Esophagus muscularis mucosa (tissue), 4 donors: Measurements from ENCODE around the gene RND1. TPM values are rescaled to one million over a fixed set of nuclear protein-coding genes. Genes with fewer than 3 reads are reported as not detected.

ENCODE experiments used
- DNase-seq: peaks from one replicate; pipeline ENCODE4 v3.0.0-alpha.2; 2017; ENCODE audit errors: extremely low spot score
- H3K27ac ChIP-seq, 4 donors: fragments of 200-600 bp; sonication (generic); replicated peaks in 1 of 4; 1 replicate in 3 of 4; 2 replicates in 1 of 4; pipeline ENCODE4 v1.5.1; 2016 to 2019; ENCODE audit warnings: mild to moderate bottlenecking in 1 of 4
- H3K27me3 ChIP-seq, 4 donors: fragments of 200-600 bp; sonication (generic); one replicate each; pipeline versions ENCODE4 v1.5.1 to v1.6.0; 2016 to 2019
- H3K36me3 ChIP-seq, 4 donors: fragments of 200-600 bp; sonication (generic); one replicate each; pipeline ENCODE4 v1.5.1; 2016 to 2019
- H3K4me1 ChIP-seq, 4 donors: fragments of 200-600 bp; sonication (generic); one replicate each; pipeline ENCODE4 v1.5.1; 2016 to 2019
- H3K4me3 ChIP-seq, 4 donors: fragments of 200-600 bp; sonication (generic); 1 replicate in 2 of 4; 2 replicates in 2 of 4; pipeline ENCODE4 v1.5.1; 2016 to 2019; ENCODE audit warnings: mild to moderate bottlenecking in 4 of 4, moderate library complexity in 1 of 4
- H3K9me3 ChIP-seq, 4 donors: fragments of 200-600 bp; sonication (generic); 1 replicate in 3 of 4; 2 replicates in 1 of 4; pipeline ENCODE4 v1.5.1; 2016 to 2019
- EP300 ChIP-seq: sonication (generic); formaldehyde crosslinking; IDR thresholded peaks from one replicate; pipeline ENCODE4 v1.6.1; 2017; ENCODE audit warnings: antibody characterized with exemption
- POLR2A ChIP-seq: fragments of 450-650 bp; IDR thresholded peaks from one replicate; pipeline ENCODE4 v1.6.1; 2017; ENCODE audit warnings: antibody characterized with exemption, moderate library complexity, mild to moderate bottlenecking, low read depth
- POLR2AphosphoS5 ChIP-seq, 2 donors: sonication (generic); formaldehyde crosslinking; IDR thresholded peaks; one replicate each; pipeline ENCODE4 v1.6.1; 2017; ENCODE audit warnings: antibody characterized with exemption in 2 of 2
- WGBS: methylation state at CpG from one replicate; pipeline ENCODE4 v1.1.5; 2018; 5-methylcytosine and 5-hydroxymethylcytosine counted together
- intact Hi-C: fragments of 100-400 bp; cut with DNase I; formaldehyde crosslinking; loops from one replicate; pipeline ENCODE4 v1.15.1; 2023
- total RNA-seq, 4 donors: library from RNA; depleted of rRNA; stranded (reverse); fragments of >200 nt; gene quantifications; one replicate each; pipeline versions ENCODE4 v1.1.0 to v1.2.1, GENCODE V29; 2016
- TF ChIP-seq, protein P1 (sequence below), 3 experiments: fragments of 200-600 bp in 2 of 3; fragments of 450-650 bp in 1 of 3; sonication (generic) in 2 of 3; IDR thresholded peaks; one replicate each; pipeline ENCODE4 v1.5.1; 2017 to 2019; ENCODE audit warnings: antibody characterized with exemption in 3 of 3, mild to moderate bottlenecking in 2 of 3, moderate library complexity in 1 of 3

Gene RND1
- total RNA-seq, 4 donors from 2014 or later: 0.29 to 6.5 (median 0.32) TPM; not detected in 1

DNA sequence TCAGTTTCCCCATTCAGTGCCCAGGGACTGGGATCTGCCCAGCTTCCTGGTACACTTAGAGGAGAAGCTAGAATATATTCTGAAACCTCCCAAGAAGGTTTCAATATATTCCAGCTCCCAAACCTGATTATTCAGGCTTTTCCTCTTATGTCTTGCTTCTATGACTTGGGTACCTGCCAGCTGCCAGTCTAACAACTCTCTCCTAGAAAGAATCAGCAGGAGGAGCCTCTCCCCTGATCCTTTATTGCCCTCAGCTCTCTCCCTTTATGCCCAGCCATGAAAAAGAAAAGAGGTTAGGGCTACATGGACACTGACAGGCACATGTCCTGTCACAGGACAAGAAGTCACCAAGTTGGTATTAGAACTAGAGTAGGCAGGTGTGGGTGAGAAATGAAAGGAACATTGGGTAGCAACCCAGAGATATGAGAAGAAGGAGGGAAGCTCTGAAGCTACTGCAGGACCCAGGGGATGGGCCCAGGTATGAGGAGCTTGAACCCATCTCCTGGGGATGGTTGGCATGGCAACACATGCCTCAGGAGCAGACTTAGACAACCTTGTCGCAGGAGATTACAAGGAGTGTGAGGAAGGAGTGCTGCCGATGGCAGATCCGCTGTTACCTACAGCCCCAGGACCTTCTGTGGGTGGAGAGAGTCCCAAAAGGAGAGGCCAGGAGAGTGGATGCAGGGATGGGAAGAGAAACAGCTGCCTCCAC, 49.4 kb downstream of the RND1 start:
- Histone ChIP-seq H3K9me3 (no peaks in the 10 kb centered on the region), H3K36me3 (no peaks in the 10 kb centered on the region), H3K4me1 (peaks cover 38 to 73% (median 56%) of the 10 kb centered on the region in 4 donors), H3K27ac (peak overlapping the region; percentile 79 to 96 (median 92)), H3K27me3 (no peaks in the 10 kb centered on the region), H3K4me3 (peak overlapping the region; percentile 62 to 88 (median 84))
- no peak for DNase-seq
- intact Hi-C loops: no loop called here
- TF ChIP-seq, protein P1, sequence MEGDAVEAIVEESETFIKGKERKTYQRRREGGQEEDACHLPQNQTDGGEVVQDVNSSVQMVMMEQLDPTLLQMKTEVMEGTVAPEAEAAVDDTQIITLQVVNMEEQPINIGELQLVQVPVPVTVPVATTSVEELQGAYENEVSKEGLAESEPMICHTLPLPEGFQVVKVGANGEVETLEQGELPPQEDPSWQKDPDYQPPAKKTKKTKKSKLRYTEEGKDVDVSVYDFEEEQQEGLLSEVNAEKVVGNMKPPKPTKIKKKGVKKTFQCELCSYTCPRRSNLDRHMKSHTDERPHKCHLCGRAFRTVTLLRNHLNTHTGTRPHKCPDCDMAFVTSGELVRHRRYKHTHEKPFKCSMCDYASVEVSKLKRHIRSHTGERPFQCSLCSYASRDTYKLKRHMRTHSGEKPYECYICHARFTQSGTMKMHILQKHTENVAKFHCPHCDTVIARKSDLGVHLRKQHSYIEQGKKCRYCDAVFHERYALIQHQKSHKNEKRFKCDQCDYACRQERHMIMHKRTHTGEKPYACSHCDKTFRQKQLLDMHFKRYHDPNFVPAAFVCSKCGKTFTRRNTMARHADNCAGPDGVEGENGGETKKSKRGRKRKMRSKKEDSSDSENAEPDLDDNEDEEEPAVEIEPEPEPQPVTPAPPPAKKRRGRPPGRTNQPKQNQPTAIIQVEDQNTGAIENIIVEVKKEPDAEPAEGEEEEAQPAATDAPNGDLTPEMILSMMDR (IDR thresholded peaks at IDR 0.05): no peak
- TF ChIP-seq POLR2AphosphoS5 (IDR thresholded peaks at IDR 0.05): no peak
- no peak for TF ChIP-seq POLR2A
- TF ChIP-seq EP300: no peak
- WGBS: 77% methylated on average over 3 of the region's 3 CpGs

DNA sequence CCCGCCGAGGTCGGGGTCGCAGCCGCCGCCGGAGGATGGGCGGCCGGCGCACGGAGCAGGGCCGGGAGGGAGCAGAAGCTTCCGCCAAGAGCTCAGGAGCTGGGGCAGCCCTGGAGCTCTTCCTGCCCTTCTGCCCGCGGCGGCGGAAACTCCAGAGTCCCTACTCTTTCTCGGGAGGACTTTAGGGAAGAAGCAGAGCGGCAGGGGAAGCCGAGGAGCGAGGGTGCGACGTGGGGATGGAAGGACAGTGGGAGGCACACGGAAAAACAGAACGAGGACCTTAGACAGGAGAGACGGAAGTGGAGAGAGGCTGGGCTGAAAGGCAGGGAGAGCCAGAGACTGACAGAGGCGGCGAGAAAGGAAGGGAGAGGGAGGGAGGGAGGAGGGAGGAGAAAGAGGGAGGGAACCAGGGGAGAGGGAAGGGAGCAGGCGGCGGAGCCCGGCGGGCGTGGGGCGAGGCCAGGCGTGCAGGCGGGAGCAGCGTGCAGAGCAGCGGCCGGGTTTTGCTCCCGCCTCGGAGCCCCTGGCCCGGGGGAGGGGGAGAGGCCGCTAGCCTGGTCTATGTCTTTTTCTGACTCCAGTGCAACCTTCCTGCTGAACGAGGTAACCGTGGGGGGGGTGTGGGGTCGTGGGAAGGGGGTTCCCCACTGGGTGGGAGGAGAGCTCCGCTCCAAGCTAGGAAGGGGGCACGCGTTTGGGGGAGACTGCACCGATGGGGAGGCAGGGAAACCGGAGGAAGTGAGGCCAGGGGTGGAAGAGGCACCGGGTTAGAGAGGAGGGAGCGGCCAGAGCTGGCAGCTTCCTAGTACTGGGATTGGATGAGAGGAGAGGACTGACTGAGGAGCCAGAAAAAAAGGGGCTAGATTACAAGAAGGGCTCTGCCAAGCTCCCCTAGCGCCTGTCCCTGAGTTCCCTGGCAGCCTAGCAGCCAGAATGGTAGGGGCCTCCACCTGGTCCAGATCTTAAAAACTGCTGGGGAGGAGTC, 50.3 kb downstream of the RND1 start:
- no peaks in the 10 kb centered on the region for H3K36me3 ChIP-seq
- TF ChIP-seq EP300 (no peak), POLR2AphosphoS5 (IDR thresholded peaks at IDR 0.05) (peak; percentile 44 to 88)
- WGBS: under 1% methylated on average over 40 of the region's 54 CpGs
- H3K27ac ChIP-seq: peak overlapping the region; percentile 79 to 96 (median 92)
- intact Hi-C loops: no loop called here
- DNase-seq: peak; percentile 92
- H3K4me3 ChIP-seq: peak overlapping the region; percentile 62 to 88 (median 84)
- H3K9me3 ChIP-seq: no peaks in the 10 kb centered on the region
- peaks cover 38 to 79% (median 64%) of the 10 kb centered on the region in 4 donors for H3K4me1 ChIP-seq
- no peaks in the 10 kb centered on the region for H3K27me3 ChIP-seq

DNA sequence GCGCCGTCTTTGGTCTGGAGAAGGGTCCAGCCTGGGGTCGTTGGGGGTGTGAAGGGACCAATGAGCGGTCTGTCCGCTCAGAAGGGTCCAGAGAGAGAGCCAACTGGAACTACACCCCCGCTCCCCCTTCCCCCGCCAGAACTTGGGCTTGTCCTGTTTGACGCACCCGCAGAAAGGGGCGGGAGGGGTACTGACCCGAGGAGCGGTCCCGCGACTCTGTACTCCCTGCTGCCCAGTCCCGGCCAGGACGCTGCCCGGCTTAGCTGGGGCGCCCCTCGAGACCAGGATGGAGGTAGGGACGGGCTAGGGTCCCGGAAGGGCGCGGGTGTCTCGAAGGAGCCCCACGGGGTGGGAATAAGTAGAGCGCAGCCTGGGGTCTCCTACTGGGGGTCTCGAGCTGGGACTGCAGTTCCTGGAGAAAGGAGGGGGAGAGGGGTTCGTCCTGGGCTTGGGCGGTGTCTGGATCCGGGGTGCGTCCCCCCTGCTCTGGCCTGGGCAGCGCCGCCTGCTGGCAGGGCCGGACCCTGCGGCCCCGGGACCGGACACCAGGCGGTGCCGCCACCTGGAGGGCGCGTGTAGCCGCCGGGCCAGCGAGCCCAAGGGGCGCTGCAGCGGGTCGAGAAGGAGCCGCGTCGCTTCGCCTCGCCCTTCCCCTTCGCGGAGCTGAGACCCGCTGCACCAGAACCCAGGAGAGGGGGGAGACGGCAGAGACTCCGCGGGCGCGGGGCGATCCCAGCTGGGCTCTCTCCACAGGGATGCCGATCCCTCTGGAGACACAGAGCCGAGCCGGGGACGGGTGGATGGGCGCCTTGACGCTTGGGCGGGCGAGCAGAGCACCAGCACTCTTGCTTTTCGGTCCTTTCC, 51.2 kb downstream of the RND1 start:
- no peaks in the 10 kb centered on the region for H3K9me3 ChIP-seq
- intact Hi-C loops: no loop called here
- H3K4me1 ChIP-seq: peaks cover 38 to 79% (median 64%) of the 10 kb centered on the region in 4 donors
- H3K27ac ChIP-seq: peak overlapping the region; percentile 79 to 96 (median 92)
- H3K36me3 ChIP-seq: no peaks in the 10 kb centered on the region
- peak overlapping the region; percentile 62 to 88 (median 84) for H3K4me3 ChIP-seq
- H3K27me3 ChIP-seq: no peaks in the 10 kb centered on the region
- DNase-seq: no peak
- peak; percentile 57 to 66 for TF ChIP-seq POLR2AphosphoS5 (IDR thresholded peaks at IDR 0.05)
- no peak for TF ChIP-seq EP300
- TF ChIP-seq, protein P1 (IDR thresholded peaks at IDR 0.05): peak; percentile 3 to 98 (median 97)
- TF ChIP-seq POLR2A: no peak
- WGBS: 2% methylated on average over 11 of the region's 70 CpGs

DNA sequence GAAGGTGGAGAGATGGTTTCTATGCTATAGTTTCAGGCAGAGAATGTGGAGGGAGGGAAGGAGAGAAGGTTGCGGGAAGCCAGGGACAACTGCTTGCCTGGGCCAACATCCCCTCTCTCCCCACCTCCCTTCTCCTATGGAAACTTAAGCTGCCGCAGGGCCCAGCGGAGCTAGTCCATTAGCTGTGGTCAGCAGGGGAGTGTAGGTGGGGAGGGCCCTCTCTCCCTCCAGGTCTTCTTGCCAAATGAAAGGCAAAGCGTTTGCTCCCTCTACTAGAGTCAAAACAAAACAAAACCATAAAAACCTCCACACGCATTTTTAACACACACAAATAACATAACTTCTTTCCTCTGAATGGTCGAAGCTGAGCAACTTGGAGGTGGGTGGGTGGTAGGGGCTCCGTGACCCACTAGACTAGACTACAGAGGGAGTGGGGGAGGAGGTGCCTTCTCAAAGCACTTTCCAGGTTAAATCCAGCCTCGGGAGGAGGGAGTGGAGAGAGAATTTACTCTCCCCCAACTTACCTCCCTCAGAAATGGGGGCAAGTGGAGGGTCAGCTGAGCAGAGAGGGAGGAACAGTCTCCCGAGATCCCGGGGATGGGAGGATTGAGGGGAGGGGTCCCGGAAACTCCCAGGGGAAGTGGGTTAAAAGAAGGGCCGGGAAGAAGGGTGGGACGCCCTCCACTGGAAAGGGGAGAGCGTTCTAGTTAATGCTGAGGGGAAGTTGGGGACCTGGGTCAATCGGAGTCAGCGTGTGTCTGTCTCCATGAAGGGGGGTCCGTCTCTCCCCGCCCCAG, 52.0 kb downstream of the RND1 start:
- H3K9me3 ChIP-seq: no peaks in the 10 kb centered on the region
- peak overlapping the region; percentile 62 to 88 (median 84) for H3K4me3 ChIP-seq
- intact Hi-C loops: no loop called here
- no peaks in the 10 kb centered on the region for H3K36me3 ChIP-seq
- H3K27me3 ChIP-seq: no peaks in the 10 kb centered on the region
- H3K4me1 ChIP-seq: peaks cover 31 to 70% (median 56%) of the 10 kb centered on the region in 4 donors
- TF ChIP-seq EP300: no peak
- TF ChIP-seq POLR2AphosphoS5 (IDR thresholded peaks at IDR 0.05): no peak
- TF ChIP-seq POLR2A: no peak
- TF ChIP-seq, protein P1 (IDR thresholded peaks at IDR 0.05): no peak
- WGBS: 18% methylated on average over 18 of the region's 18 CpGs
- peak overlapping the region; percentile 79 to 96 (median 92) for H3K27ac ChIP-seq
- DNase-seq: no peak
